ENCODE measurements around the gene OCSTAMP.
A peak's percentile ranks its signal among the peaks of the same experiment; 100 is the strongest.

Gene OCSTAMP

GRCh38 chr20:46568570-46569129 lies 18.2 kb upstream of the OCSTAMP start:
- peak; percentile 51 for DNase-seq (ENCODE audit: low read depth)
- H3K4me3 ChIP-seq (ENCODE audit: low read length) = no peak overlapping the region
- TF ChIP-seq CTCF (IDR thresholded peaks at IDR 0.05; ENCODE audit: insufficient read depth, low read depth, low read length, missing control alignments) = no peak

GRCh38 chr20:46566125-46566524 lies 15.7 kb upstream of the OCSTAMP start:
- TF ChIP-seq CTCF (IDR thresholded peaks at IDR 0.05; ENCODE audit: insufficient read depth, low read depth, low read length, missing control alignments) = no peak
- no peak for DNase-seq (ENCODE audit: low read depth)
- H3K4me3 ChIP-seq (ENCODE audit: low read length) = no peak overlapping the region

DNA sequence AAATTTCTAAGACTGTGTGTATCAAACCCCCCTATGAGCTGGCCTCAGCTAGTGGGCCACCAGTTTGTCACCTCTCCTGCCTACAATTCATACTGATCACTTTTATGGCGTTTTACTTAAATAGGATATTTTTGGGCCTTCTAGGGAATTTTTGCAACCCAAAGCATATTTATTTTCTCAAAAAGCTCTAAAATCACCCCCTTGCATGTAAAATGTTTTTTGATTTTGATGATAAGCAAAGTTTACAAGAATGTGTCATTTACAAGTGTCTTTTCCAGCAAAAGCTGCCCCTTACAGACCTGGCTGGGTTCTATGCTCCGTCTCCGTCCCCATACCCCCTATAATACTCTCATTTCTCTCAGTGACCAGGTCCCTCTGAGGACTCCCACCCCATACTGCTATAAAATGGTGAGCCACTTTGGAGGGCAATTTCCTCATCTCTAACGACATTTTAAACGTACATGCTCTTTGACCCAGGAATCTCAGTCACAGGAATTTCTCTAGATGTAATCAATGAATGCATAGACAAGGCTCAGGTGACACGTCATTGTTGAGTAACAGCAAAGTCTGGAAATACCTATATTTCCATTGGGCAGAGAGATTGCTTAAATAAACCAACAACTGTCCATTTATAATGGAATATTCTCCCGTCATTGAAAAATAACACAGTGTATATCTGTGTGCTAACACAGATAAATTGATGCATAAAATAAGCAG lies 13.9 kb upstream of the OCSTAMP start:
- H3K4me3 ChIP-seq (ENCODE audit: low read length) = no peak overlapping the region
- DNase-seq (ENCODE audit: low read depth) = peak; percentile 80
- TF ChIP-seq CTCF (IDR thresholded peaks at IDR 0.05; ENCODE audit: insufficient read depth, low read depth, low read length, missing control alignments) = no peak

DNA sequence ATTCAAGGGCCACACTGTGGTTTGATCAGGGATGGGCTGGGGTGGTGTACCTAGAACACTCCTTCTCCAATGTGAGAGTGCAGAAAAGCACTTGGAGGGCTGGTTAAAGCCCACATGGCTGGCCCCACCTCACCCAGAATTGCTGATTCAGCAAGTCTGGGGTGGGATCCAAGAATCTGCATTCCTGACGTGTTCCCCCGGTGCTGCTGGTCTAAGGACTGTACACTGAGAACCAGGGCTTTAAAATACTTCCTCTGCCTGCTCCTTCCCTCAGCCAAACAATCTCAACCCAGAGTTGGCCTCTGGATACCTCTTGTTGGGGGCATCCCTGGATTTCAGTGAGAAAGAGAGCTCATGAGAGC lies 13.4 kb upstream of the OCSTAMP start:
- no peak for DNase-seq (ENCODE audit: low read depth)
- TF ChIP-seq CTCF (IDR thresholded peaks at IDR 0.05; ENCODE audit: insufficient read depth, low read depth, low read length, missing control alignments) = no peak
- no peak overlapping the region for H3K4me3 ChIP-seq (ENCODE audit: low read length)

GRCh38 chr20:46563170-46563859 lies 12.9 kb upstream of the OCSTAMP start:
- no peak for DNase-seq (ENCODE audit: low read depth)
- no peak for TF ChIP-seq CTCF (IDR thresholded peaks at IDR 0.05; ENCODE audit: insufficient read depth, low read depth, low read length, missing control alignments)
- no peak overlapping the region for H3K4me3 ChIP-seq (ENCODE audit: low read length)

- DNase-seq (ENCODE audit: low read depth) = peak; percentile 64
Observed at GRCh38 chr20:46562373-46563169, 12.1 kb upstream of the OCSTAMP start.

More at GRCh38 chr20:46562373-46563169, 12.1 kb upstream of the OCSTAMP start:
- peak; percentile 91 for TF ChIP-seq CTCF (IDR thresholded peaks at IDR 0.05; ENCODE audit: insufficient read depth, low read depth, low read length, missing control alignments)
- peak overlapping the region; percentile 32 for H3K4me3 ChIP-seq (ENCODE audit: low read length)
